ENCODE results near the gene RBBP8NL.

GRCh38 chr20:62448788-62449187, 21.4 kb upstream of the RBBP8NL start:
- TF ChIP-seq TAF1 (IDR thresholded peaks at IDR 0.05; ENCODE audit: low read depth) (no peak), RAD21 (IDR thresholded peaks at IDR 0.05; ENCODE audit: low read depth) (no peak), REST (IDR thresholded peaks at IDR 0.05; ENCODE audit: low read depth) (no peak), NFIC (IDR thresholded peaks at IDR 0.05) (no peak), EGR1 (IDR thresholded peaks at IDR 0.05) (no peak)

All from Ishikawa (cell line).